Tibial artery (tissue), 4 donors: ENCODE measurements around the gene DOP1B.

Source experiments
- DNase-seq, 2 donors: peaks; one replicate each; pipeline ENCODE4 v3.0.0-alpha.2; 2019
- H3K27ac ChIP-seq, 2 donors: fragments of 200-600 bp; sonication (generic) in 1 of 2; 1 replicate in 1 of 2; 2 replicates in 1 of 2; pipeline ENCODE4 v1.5.1; 2018 to 2019; ENCODE audit warnings: mild to moderate bottlenecking in 1 of 2
- H3K27me3 ChIP-seq, 2 donors: fragments of 200-600 bp; sonication (generic) in 1 of 2; one replicate each; pipeline versions ENCODE4 v1.5.1 to v1.6.0; 2016 to 2019
- H3K36me3 ChIP-seq, 3 donors: fragments of 200-600 bp; sonication (generic) in 2 of 3; one replicate each; pipeline ENCODE4 v1.5.1; 2016 to 2019; ENCODE audit warnings: mild to moderate bottlenecking in 2 of 3
- H3K4me1 ChIP-seq, 4 donors: fragments of 200-600 bp; sonication (generic) in 2 of 4; 1 replicate in 3 of 4; 2 replicates in 1 of 4; pipeline ENCODE4 v1.5.1; 2016 to 2019
- H3K4me3 ChIP-seq, 2 donors: fragments of 200-600 bp; sonication (generic) in 1 of 2; 1 replicate in 1 of 2; 2 replicates in 1 of 2; pipeline ENCODE4 v1.5.1; 2018 to 2019; ENCODE audit warnings: mild to moderate bottlenecking in 2 of 2
- H3K9me3 ChIP-seq, 3 donors: fragments of 200-600 bp; sonication (generic) in 1 of 3; one replicate each; pipeline ENCODE4 v1.5.1; 2016 to 2019
- intact Hi-C: fragments of 100-400 bp; cut with DNase I; formaldehyde crosslinking; loops from one replicate; pipeline ENCODE4 v1.15.0; 2023; ENCODE audit warnings: low total_unique reads
- TF ChIP-seq, protein P1 (sequence below), 2 experiments: fragments of 200-600 bp in 1 of 2; fragments of 450-650 bp in 1 of 2; IDR thresholded peaks; one replicate each; pipeline ENCODE4 v1.5.1; 2017 to 2019; ENCODE audit warnings: antibody characterized with exemption in 2 of 2, mild to moderate bottlenecking in 1 of 2, moderate library complexity in 1 of 2

The DOP1B gene

GRCh38 chr21:36117286-36117741 is 39.3 kb upstream of the DOP1B start:
- no peaks in the 10 kb centered on the region for H3K36me3 ChIP-seq
- intact Hi-C loops = loop anchor here (10.0 kb wide), 1 partner anchor 63 kb away; no protein-coding TSS in a partner anchor
- H3K27ac ChIP-seq = no peak overlapping the region
- no peaks in the 10 kb centered on the region for H3K27me3 ChIP-seq
- TF ChIP-seq, protein P1, sequence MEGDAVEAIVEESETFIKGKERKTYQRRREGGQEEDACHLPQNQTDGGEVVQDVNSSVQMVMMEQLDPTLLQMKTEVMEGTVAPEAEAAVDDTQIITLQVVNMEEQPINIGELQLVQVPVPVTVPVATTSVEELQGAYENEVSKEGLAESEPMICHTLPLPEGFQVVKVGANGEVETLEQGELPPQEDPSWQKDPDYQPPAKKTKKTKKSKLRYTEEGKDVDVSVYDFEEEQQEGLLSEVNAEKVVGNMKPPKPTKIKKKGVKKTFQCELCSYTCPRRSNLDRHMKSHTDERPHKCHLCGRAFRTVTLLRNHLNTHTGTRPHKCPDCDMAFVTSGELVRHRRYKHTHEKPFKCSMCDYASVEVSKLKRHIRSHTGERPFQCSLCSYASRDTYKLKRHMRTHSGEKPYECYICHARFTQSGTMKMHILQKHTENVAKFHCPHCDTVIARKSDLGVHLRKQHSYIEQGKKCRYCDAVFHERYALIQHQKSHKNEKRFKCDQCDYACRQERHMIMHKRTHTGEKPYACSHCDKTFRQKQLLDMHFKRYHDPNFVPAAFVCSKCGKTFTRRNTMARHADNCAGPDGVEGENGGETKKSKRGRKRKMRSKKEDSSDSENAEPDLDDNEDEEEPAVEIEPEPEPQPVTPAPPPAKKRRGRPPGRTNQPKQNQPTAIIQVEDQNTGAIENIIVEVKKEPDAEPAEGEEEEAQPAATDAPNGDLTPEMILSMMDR (IDR thresholded peaks at IDR 0.05) = no peak
- DNase-seq = no peak
- no peak overlapping the region for H3K4me3 ChIP-seq
- H3K9me3 ChIP-seq = no peaks in the 10 kb centered on the region
- peaks cover 0 to 10% (median 0%) of the 10 kb centered on the region in 4 donors for H3K4me1 ChIP-seq

GRCh38 chr21:36120304-36120888 is 36.2 kb upstream of the DOP1B start:
- no peaks in the 10 kb centered on the region for H3K9me3 ChIP-seq
- H3K27ac ChIP-seq = no peak overlapping the region
- DNase-seq = peak in 1 of 2 donors; percentile 64
- no peak overlapping the region for H3K4me3 ChIP-seq
- H3K27me3 ChIP-seq = no peaks in the 10 kb centered on the region
- H3K36me3 ChIP-seq = no peaks in the 10 kb centered on the region
- intact Hi-C loops = no loop called here
- no peaks in the 10 kb centered on the region for H3K4me1 ChIP-seq
- TF ChIP-seq, protein P1 (IDR thresholded peaks at IDR 0.05) = no peak

DNA sequence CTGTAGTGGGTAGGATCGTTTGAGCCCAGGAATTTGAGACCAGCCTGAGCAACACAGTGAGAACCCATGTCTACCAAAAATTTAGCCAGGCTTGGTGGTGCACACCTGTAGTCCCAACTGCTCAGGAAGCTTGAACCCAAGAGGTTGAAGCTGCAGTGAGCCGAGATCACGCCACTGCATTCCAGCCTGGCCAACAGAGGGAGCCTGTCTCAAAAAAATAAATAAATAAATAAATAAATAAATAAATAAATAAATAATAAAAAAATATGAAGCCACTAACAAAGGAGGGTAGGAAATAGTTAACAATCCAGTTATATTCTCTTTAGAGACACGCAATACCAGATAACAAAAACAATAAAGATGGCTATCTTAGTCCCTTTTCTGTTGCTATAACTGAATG is 33.6 kb upstream of the DOP1B start:
- Histone ChIP-seq H3K27ac (no peak overlapping the region), H3K4me1 (peaks cover 0 to 5% (median 2%) of the 10 kb centered on the region in 4 donors), H3K9me3 (no peaks in the 10 kb centered on the region), H3K36me3 (no peaks in the 10 kb centered on the region), H3K27me3 (no peaks in the 10 kb centered on the region), H3K4me3 (no peak overlapping the region)
- peak in 1 of 2 donors; percentile 28 for DNase-seq
- intact Hi-C loops = no loop called here
- TF ChIP-seq, protein P1 (IDR thresholded peaks at IDR 0.05) = peak; percentile 12 to 41

- H3K27ac ChIP-seq = no peak overlapping the region
- intact Hi-C loops = no loop called here
- TF ChIP-seq, protein P1 (IDR thresholded peaks at IDR 0.05) = no peak
- no peaks in the 10 kb centered on the region for H3K27me3 ChIP-seq
- DNase-seq = peak in 1 of 2 donors; percentile 3
- H3K9me3 ChIP-seq = no peaks in the 10 kb centered on the region
- no peak overlapping the region for H3K4me3 ChIP-seq
- peaks cover 0 to 5% (median 2%) of the 10 kb centered on the region in 4 donors for H3K4me1 ChIP-seq
- no peaks in the 10 kb centered on the region for H3K36me3 ChIP-seq
Measured at GRCh38 chr21:36124395-36124794, 32.2 kb upstream of the DOP1B start.

DNA sequence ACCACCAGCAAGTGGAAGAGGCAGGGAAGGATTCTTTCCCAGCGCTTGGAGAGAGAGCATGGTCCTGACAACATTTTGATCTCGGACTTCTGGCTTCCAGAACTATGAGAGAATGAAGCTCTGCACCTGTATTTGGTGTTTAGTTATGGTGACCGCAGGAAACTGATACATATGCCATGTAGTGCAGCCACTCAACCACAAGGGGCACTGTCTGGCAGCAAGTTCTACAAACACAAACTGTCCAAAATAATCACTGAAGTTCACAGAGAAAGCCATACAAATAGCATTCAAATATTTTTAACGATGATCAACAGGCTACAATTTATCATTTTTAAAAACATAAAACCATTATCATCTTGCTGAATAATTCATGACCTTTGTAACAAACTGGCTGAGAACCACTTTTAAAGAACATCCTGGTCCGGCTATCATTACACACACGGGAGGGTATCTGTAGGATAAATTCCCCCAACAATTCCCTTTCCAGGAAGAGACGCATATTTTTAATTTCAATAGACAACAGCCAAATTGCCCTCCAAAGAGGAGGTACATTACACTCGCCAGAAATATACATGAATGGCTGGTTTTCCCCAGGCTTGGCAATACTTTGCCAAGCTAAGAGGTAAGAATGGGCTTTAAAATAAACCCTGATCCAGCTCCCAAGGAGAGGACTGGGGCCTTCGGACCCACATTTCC is 31.0 kb upstream of the DOP1B start:
- Histone ChIP-seq H3K4me3 (no peak overlapping the region), H3K27me3 (no peaks in the 10 kb centered on the region), H3K36me3 (no peaks in the 10 kb centered on the region), H3K4me1 (peaks cover 0 to 11% (median 5%) of the 10 kb centered on the region in 4 donors), H3K9me3 (no peaks in the 10 kb centered on the region), H3K27ac (no peak overlapping the region)
- TF ChIP-seq, protein P1 (IDR thresholded peaks at IDR 0.05) = peak; percentile 76 to 94
- intact Hi-C loops = no loop called here
- peak in 1 of 2 donors; percentile 56 for DNase-seq
